Embryonic facial prominence (tissue), 1 donor: ENCODE data around the gene KLK10.
"Not testable (repeated sequence)": the region's sequence is repeated elsewhere in the genome, so short reads cannot be mapped to it uniquely, and the experiment has no call there.

Experiments used
- DNase-seq: peaks from one replicate; pipeline ENCODE4 v3.0.0-alpha.2; 2016; ENCODE audit errors: extremely low spot score

The KLK10 gene

GRCh38 chr19:51001515-51001914, 18.0 kb downstream of the KLK10 start, which contains the start of gene KLK8:
Gene KLK8 (minus strand): TSS chr19:51001604. CDS start chr19:51001167, 437 bp downstream.
- no peak for DNase-seq

GRCh38 chr19:51000981-51001380, 18.5 kb downstream of the KLK10 start:
- no peak for DNase-seq

GRCh38 chr19:51000426-51000825, 19.1 kb downstream of the KLK10 start:
- DNase-seq, result no peak

- no peak for DNase-seq
Observed at GRCh38 chr19:50998686-50999085, 20.8 kb downstream of the KLK10 start.

- no peak for DNase-seq
Observed at GRCh38 chr19:50998061-50998460, 21.4 kb downstream of the KLK10 start.

GRCh38 chr19:50994129-50994528, 25.4 kb downstream of the KLK10 start:
- DNase-seq, result no peak

GRCh38 chr19:50992666-50993035, 26.9 kb downstream of the KLK10 start:
- DNase-seq, result no peak

GRCh38 chr19:50984416-50984815, 35.1 kb downstream of the KLK10 start:
- DNase-seq, result not testable (repeated sequence)

GRCh38 chr19:50983625-50984292, 35.8 kb downstream of the KLK10 start, which contains the start of gene KLK7:
Gene KLK7 (minus strand): TSS chr19:50983917. CDS start chr19:50982399, 1,518 bp downstream.
- DNase-seq, result no peak

- DNase-seq, result no peak
Observed at GRCh38 chr19:50982186-50982585, 37.3 kb downstream of the KLK10 start.

- no peak for DNase-seq
Observed at GRCh38 chr19:50981587-50982146, 37.8 kb downstream of the KLK10 start.

- DNase-seq, result no peak
Observed at GRCh38 chr19:50980208-50980607, 39.3 kb downstream of the KLK10 start.

- DNase-seq, result no peak
Observed at GRCh38 chr19:50979758-50980157, 39.8 kb downstream of the KLK10 start.

GRCh38 chr19:50978772-50979390, 40.6 kb downstream of the KLK10 start:
- DNase-seq, result no peak

- no peak for DNase-seq
Observed at GRCh38 chr19:50977626-50978025, 41.9 kb downstream of the KLK10 start.

- DNase-seq, result no peak
Observed at GRCh38 chr19:50975766-50976165, 43.7 kb downstream of the KLK10 start.

- DNase-seq, result no peak
Observed at GRCh38 chr19:50974702-50975556, 44.6 kb downstream of the KLK10 start.

GRCh38 chr19:50972795-50973376, 46.6 kb downstream of the KLK10 start:
- no peak for DNase-seq

GRCh38 chr19:50969810-50970209, 49.7 kb downstream of the KLK10 start:
- not testable (repeated sequence) for DNase-seq

GRCh38 chr19:50969413-50969760, 50.1 kb downstream of the KLK10 start, which contains the start of gene KLK6:
Gene KLK6 (minus strand): TSS chr19:50969591. CDS start chr19:50968104, 1,487 bp downstream.
- no peak for DNase-seq

GRCh38 chr19:50968716-50969412, 50.6 kb downstream of the KLK10 start:
- DNase-seq, result no peak
